Ovary (tissue), 3 donors: ENCODE measurements around the gene MYBPHL.

ENCODE experiments used
- CTCF ChIP-seq, 3 donors: fragments of 450-650 bp in 2 of 3; fragments of 200-600 bp in 1 of 3; IDR thresholded peaks; one replicate each; pipeline versions ENCODE4 v1.5.1 to v1.8.0; 2016 to 2022; ENCODE audit warnings: antibody characterized with exemption in 3 of 3, mild to moderate bottlenecking in 1 of 3
- EP300 ChIP-seq: sonication (generic); formaldehyde crosslinking; IDR thresholded peaks from one replicate; pipeline ENCODE4 v1.6.1; 2017; ENCODE audit warnings: antibody characterized with exemption
- POLR2A ChIP-seq: fragments of 450-650 bp; IDR thresholded peaks from one replicate; pipeline ENCODE4 v1.6.1; 2017; ENCODE audit warnings: antibody characterized with exemption, mild to moderate bottlenecking, moderate library complexity
- donor health status: DM: no; HTN: no; CAD: no.

DNA sequence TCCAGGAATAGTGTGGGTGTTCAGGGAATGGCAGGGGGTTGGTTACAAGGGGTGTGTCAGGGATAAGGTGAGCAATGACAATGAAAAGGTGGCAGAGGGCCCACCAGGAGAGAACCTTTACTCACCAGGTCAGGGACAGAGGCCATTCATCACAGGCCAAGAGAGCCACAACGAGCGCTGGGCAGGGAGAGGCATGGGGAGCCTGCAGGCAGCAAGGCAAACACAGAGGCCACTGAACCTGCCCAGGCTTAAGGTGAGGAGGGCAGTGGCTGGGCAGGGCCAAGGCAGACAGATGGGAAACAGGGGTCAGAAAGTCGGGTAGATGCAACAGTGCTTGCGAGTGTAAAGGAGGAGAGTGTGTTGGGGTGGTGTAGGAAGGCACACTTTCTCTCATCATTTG lies 28.3 kb upstream of the MYBPHL start:
- TF ChIP-seq CTCF (IDR thresholded peaks at IDR 0.05) = no peak
- no peak for TF ChIP-seq POLR2A
- no peak for TF ChIP-seq EP300
